Parathyroid adenoma (tissue), 2 donors: ENCODE data around the gene CYBA.
"Not testable (repeated sequence)": the region's sequence is repeated elsewhere in the genome, so short reads cannot be mapped to it uniquely, and the experiment has no call there.

Experiments used
- H2AFZ ChIP-seq: fragments of 300-600 bp; sonication (generic); one replicate; pipeline ENCODE4 v1.7.0; 2017; ENCODE audit warnings: antibody characterized with exemption, mild to moderate bottlenecking
- H3K27ac ChIP-seq: fragments of 300-600 bp; sonication (generic); one replicate; pipeline ENCODE4 v1.7.0; 2017
- H3K27me3 ChIP-seq: fragments of 300-600 bp; sonication (generic); one replicate; pipeline ENCODE4 v1.7.0; 2017; ENCODE audit warnings: low read length; ENCODE audit not compliant: control insufficient read depth, insufficient read depth
- H3K36me3 ChIP-seq: fragments of 300-600 bp; sonication (generic); one replicate; pipeline ENCODE4 v1.7.0; 2017; ENCODE audit warnings: low read length; ENCODE audit not compliant: control insufficient read depth, insufficient read depth
- H3K4me1 ChIP-seq: fragments of 300-600 bp; sonication (generic); one replicate; pipeline ENCODE4 v1.7.0; 2017; ENCODE audit warnings: control low read depth
- H3K4me2 ChIP-seq: fragments of 300-600 bp; sonication (generic); one replicate; pipeline ENCODE4 v1.7.0; 2017; ENCODE audit warnings: low read length
- H3K4me3 ChIP-seq: fragments of 300-600 bp; sonication (generic); one replicate; pipeline ENCODE4 v1.7.0; 2017; ENCODE audit warnings: low read depth, low read length
- H3K79me2 ChIP-seq: fragments of 300-600 bp; sonication (generic); one replicate; pipeline ENCODE4 v1.7.0; 2017; ENCODE audit warnings: control low read depth
- H3K9ac ChIP-seq: fragments of 300-600 bp; sonication (generic); one replicate; pipeline ENCODE4 v1.7.0; 2017; ENCODE audit warnings: mild to moderate bottlenecking
- H3K9me3 ChIP-seq: fragments of 300-600 bp; sonication (generic); one replicate; pipeline ENCODE4 v1.7.0; 2017; ENCODE audit warnings: low read length; ENCODE audit not compliant: control insufficient read depth
- TF ChIP-seq, protein P1 (sequence below): fragments of 300-600 bp; sonication (generic); IDR thresholded peaks from one replicate; pipeline ENCODE4 v1.7.0; 2017; ENCODE audit warnings: antibody characterized with exemption, mild to moderate bottlenecking
- donor health status: primary hyperparathyroidism.

Gene CYBA

DNA sequence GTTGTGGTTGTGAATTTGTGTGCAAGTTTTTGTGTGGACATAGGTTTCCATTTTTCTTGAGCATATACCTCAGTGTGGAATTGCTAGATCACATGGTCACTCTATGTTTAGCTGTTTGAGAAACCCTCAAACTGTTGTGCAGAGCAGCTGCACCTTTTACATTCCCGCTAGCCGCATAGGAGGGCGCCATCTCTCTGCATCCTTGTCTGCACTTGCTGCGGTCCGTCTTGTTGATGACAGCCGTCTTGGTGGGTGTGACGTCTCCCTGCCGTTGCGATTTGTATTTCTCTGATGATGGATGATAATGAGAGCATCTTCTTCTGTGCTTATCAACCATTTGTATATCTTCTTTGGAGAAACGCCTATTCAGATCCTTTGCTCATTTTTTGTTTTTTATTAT, 37.6 kb downstream of the CYBA start:
- H3K4me1 ChIP-seq = no peaks in the 10 kb centered on the region
- no peak overlapping the region for H3K27ac ChIP-seq
- no peaks in the 10 kb centered on the region for H3K36me3 ChIP-seq
- H2AFZ ChIP-seq = no peak overlapping the region
- TF ChIP-seq, protein P1, sequence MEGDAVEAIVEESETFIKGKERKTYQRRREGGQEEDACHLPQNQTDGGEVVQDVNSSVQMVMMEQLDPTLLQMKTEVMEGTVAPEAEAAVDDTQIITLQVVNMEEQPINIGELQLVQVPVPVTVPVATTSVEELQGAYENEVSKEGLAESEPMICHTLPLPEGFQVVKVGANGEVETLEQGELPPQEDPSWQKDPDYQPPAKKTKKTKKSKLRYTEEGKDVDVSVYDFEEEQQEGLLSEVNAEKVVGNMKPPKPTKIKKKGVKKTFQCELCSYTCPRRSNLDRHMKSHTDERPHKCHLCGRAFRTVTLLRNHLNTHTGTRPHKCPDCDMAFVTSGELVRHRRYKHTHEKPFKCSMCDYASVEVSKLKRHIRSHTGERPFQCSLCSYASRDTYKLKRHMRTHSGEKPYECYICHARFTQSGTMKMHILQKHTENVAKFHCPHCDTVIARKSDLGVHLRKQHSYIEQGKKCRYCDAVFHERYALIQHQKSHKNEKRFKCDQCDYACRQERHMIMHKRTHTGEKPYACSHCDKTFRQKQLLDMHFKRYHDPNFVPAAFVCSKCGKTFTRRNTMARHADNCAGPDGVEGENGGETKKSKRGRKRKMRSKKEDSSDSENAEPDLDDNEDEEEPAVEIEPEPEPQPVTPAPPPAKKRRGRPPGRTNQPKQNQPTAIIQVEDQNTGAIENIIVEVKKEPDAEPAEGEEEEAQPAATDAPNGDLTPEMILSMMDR = no peak
- H3K79me2 ChIP-seq = peaks cover 41% of the 10 kb centered on the region
- H3K4me3 ChIP-seq = no peak overlapping the region
- no peak overlapping the region for H3K4me2 ChIP-seq
- H3K27me3 ChIP-seq = no peaks in the 10 kb centered on the region
- H3K9ac ChIP-seq = no peak overlapping the region
- H3K9me3 ChIP-seq = no peaks in the 10 kb centered on the region

DNA sequence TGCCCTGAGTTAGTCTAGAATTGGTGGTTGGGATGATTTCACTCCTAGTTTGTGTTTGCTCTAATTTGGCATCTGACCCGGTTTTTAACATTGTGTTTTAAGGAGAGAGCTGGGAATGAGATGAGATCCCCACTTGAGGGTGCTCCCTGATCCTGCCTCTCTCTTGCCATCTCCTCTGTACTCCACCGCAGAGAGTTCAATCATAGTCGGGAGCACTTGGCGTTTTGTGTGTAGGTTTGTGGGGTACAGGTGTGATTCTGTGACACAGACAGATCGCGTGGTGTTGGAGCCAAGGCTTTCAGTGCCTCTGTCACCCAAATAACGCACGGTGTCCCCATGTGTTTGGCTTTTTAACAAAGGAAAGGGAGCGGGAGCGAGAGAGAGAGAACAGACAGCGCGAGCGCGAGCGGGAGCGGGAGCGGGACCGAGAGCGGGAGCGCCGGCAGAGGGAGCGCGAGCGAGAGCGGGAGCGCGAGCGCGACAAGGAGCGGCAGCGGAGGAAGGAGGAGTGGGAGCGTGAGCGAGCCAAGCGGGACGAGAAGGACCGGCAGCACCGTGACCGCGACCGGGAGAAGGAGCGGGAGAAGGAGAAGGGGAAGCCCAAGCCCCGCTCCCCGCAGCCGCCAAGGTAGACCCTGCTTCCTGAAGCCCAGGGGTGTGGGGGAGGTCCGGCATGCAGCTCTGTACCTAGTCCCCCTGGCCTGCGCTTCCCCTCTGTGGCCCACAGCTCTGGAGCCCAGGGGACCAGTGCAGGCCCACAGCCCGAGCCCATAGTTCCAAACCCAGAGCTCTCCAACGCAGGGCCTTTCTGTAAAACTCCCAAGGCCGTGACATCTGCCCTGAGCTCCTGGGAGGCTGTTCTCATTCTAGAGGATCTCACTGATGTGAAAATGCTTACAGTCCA, 39.7 kb downstream of the CYBA start:
- no peak overlapping the region for H3K27ac ChIP-seq
- H3K27me3 ChIP-seq = no peaks in the 10 kb centered on the region
- TF ChIP-seq, protein P1 = no peak
- H3K79me2 ChIP-seq = peaks cover 40% of the 10 kb centered on the region
- H3K4me2 ChIP-seq = no peak overlapping the region
- no peak overlapping the region for H3K9ac ChIP-seq
- no peak overlapping the region for H2AFZ ChIP-seq
- no peak overlapping the region for H3K4me3 ChIP-seq
- H3K36me3 ChIP-seq = no peaks in the 10 kb centered on the region
- no peaks in the 10 kb centered on the region for H3K9me3 ChIP-seq
- no peaks in the 10 kb centered on the region for H3K4me1 ChIP-seq

DNA sequence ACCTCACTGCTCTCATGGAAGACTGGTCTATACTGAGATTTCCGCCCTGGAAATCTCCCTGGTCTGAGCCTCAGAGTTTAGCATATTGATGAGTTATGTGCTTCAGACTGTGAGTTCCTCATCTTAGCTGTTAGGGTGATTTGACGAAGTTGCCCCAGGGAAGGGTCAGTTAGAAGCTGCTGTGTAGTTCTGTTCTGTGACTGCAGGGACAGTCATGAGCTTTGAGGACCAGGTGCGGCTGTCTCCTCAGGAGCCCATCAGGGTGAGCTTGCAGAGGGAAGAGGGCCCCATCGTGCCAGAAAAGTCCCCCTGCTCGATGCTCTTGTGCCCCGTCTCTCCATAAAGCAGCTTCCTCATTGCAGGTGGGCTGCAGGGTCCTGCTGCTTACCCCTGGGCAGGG, 40.8 kb downstream of the CYBA start:
- no peak overlapping the region for H3K9ac ChIP-seq
- H3K4me3 ChIP-seq = no peak overlapping the region
- H3K79me2 ChIP-seq = peaks cover 33% of the 10 kb centered on the region
- no peak overlapping the region for H3K27ac ChIP-seq
- H3K9me3 ChIP-seq = no peaks in the 10 kb centered on the region
- no peaks in the 10 kb centered on the region for H3K36me3 ChIP-seq
- H3K27me3 ChIP-seq = no peaks in the 10 kb centered on the region
- no peak overlapping the region for H2AFZ ChIP-seq
- no peaks in the 10 kb centered on the region for H3K4me1 ChIP-seq
- no peak overlapping the region for H3K4me2 ChIP-seq
- TF ChIP-seq, protein P1 = no peak

DNA sequence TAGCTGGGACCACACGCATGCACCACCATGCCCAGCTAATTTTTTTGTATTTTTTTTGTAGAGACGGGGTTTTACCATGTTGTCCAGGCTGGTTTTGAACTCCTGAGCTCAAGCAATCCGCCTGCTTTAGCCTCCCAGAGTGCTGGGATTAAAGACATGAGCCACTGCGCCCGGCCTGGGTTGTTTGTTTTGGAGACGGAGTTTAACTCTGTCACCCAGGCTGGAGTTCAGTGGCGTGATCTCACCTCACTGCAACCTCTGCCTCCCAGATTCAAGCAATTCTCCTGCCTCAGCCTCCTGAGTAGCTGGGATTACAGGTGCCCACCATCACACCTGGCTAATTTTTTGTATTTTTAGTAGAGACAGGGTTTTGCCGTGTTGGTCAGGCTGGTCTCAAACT, 41.4 kb downstream of the CYBA start:
- H3K27me3 ChIP-seq, H3K9me3 ChIP-seq, H3K9ac ChIP-seq, H3K4me2 ChIP-seq, H3K36me3 ChIP-seq, H3K27ac ChIP-seq, H3K4me3 ChIP-seq, H2AFZ ChIP-seq, H3K4me1 ChIP-seq: not testable (repeated sequence)
- peaks cover 33% of the 10 kb centered on the region for H3K79me2 ChIP-seq

DNA sequence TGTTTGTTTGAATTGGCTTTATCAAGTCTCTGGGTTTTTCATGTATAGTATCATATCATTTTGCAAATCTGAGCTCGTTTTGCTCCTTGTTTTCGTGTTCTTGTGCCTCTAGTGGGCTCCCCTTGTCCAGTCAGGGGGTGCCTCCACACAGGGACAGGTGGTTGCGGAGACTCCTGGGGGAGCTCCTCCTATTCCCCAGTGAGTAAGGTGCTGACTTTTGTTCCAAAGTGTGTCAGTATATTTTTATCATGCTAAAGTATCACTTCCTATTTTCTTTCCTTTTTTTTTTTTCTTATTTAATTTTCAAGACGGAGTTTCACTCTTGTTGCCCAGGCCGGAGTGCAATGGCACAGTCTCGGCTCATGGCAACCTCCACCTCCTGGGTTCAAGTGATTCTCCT, 42.8 kb downstream of the CYBA start:
- no peak overlapping the region for H3K27ac ChIP-seq
- no peak overlapping the region for H3K4me3 ChIP-seq
- peaks cover 33% of the 10 kb centered on the region for H3K79me2 ChIP-seq
- TF ChIP-seq, protein P1 = no peak
- no peaks in the 10 kb centered on the region for H3K36me3 ChIP-seq
- no peak overlapping the region for H3K9ac ChIP-seq
- H3K4me2 ChIP-seq = no peak overlapping the region
- no peak overlapping the region for H2AFZ ChIP-seq
- no peaks in the 10 kb centered on the region for H3K27me3 ChIP-seq
- no peaks in the 10 kb centered on the region for H3K4me1 ChIP-seq
- H3K9me3 ChIP-seq = no peaks in the 10 kb centered on the region
